GM12873 (cell line): Measurements from ENCODE around the gene PACSIN1.

Experiments
- TF ChIP-seq, protein P1 (sequence below): IDR thresholded peaks from 2 replicates; pipeline ENCODE4 v1.5.1; 2012; ENCODE audit warnings: low read depth, mild to moderate bottlenecking, moderate library complexity, low read length, control low read depth; ENCODE audit not compliant: insufficient read depth; ENCODE audit errors: missing control alignments

PACSIN1 gene

DNA sequence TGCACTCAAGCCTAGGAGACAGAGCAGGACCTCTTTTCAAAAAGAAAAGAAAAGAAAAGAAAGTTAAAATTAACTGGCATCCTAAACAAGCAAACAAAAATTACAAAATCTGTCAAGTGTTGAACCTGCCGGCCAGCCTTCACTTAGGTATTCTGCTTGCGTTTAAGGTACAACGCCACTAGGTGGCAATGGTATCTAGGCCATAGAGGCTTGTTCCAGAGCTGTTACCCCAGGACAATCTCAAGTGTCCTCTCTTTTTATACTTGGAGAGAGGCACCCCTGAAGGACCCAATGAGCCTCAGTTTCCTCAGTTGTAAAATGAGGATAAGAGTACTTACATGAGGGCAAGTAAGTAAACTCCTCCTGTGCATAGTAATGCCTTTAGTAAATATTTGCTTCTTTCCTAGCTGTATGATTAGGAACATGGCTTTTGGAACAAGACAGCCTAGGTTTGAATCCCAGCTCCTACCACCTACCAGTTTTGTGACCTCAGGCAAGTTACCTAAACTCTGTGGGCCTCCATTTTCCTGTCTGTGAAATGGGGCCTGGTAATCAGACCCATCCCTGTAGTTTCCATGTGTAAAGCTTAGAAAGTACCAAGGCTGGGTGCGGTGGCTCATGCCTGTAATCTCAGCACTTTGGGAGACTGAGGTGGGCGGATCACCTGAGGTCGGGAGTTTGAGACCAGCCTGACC is 5.8 kb upstream of the PACSIN1 start:
- TF ChIP-seq, protein P1, sequence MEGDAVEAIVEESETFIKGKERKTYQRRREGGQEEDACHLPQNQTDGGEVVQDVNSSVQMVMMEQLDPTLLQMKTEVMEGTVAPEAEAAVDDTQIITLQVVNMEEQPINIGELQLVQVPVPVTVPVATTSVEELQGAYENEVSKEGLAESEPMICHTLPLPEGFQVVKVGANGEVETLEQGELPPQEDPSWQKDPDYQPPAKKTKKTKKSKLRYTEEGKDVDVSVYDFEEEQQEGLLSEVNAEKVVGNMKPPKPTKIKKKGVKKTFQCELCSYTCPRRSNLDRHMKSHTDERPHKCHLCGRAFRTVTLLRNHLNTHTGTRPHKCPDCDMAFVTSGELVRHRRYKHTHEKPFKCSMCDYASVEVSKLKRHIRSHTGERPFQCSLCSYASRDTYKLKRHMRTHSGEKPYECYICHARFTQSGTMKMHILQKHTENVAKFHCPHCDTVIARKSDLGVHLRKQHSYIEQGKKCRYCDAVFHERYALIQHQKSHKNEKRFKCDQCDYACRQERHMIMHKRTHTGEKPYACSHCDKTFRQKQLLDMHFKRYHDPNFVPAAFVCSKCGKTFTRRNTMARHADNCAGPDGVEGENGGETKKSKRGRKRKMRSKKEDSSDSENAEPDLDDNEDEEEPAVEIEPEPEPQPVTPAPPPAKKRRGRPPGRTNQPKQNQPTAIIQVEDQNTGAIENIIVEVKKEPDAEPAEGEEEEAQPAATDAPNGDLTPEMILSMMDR: peak; percentile 85

DNA sequence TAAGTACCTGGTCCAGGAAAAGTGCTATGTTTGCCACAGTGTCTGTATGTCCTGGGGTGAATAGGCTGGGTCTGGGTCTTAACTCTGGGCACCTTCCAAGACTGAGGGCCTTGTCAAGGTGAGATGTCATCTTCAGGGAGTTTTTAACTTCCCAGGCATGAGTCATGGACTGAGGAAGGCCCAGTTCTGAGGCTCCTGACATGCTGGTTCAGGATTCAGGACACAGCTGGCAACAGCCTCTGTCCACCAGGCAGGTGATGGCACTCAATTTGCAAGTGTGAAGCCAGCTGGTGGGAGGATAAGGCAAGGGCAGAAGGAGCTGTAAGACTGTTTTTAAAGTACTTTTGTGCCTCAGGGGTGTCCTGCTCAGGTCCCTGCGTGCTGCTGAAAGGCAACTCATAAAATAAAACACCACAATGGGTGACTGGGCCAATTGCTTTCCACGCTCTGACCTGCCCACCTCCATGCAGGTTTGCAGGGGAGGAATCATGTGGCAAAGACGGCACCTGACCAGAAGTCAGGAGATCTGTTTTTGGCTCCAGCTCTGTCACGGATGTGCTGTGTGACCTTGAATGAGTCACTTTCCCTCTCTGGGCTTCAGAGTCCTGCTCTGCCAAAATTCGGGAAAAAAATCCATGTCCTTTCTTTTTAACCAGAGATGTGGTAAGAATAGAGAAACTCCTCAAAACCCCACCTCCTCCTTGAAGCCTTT is 4.9 kb upstream of the PACSIN1 start:
- TF ChIP-seq, protein P1: no peak

DNA sequence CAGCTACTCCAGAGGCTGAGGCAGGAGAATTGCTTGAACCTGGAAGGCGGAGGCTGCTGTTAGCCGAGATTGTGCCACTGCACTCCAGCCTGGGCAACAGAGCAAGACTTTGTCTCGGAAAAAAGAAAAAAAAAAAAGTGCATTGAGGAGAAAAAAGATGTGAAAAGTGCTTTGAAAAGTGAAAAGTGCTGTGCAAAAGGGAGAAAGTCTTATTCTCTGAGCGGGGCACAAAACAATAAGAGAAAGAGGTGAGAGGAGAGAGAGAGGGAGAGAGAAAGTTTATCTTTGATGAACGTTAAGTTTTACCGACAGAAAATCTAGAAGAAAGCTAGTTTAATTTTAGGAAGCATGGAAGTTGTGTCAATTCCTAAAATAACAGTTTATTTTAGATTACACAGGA is 3.9 kb upstream of the PACSIN1 start:
- TF ChIP-seq, protein P1: no peak

DNA sequence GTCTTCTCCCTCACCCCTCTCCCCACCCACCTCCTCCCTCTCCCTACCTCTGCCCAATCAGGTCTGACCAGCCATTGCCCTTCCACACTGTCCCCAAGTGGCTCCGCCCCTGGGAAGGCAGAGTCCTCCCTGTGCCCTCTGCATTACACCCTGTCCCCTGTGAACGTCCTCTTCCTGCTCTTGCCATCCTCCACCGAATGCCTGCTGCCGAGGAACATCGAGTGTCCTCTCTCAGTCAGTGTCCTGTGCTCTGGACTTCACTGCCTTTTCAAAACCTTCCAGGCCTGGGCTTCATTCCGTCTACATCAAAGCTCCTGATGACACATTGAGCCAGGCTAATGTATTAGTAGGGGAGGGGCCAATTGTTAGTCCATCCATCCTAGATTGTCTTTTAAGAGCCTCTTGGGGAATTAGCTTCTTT is 3.3 kb upstream of the PACSIN1 start:
- TF ChIP-seq, protein P1: no peak

DNA sequence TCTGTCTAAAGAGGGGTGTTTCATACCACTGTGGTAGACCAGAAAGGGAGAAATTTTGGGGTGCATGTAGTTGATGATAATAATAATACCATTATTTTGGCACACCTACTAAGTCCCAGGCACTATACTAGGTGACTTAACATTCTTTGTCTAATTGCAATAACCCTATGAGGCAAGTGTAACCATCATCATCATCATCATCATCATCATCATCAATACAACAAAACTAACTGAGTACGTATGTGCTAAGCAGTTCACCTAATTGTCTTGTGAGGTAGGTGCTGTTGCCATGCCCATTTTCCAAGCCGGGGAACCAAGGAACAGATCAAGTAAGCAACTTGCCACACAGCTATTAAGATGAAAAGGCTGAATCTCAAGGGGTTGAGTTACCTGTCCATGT is 2.6 kb upstream of the PACSIN1 start:
- TF ChIP-seq, protein P1: no peak

DNA sequence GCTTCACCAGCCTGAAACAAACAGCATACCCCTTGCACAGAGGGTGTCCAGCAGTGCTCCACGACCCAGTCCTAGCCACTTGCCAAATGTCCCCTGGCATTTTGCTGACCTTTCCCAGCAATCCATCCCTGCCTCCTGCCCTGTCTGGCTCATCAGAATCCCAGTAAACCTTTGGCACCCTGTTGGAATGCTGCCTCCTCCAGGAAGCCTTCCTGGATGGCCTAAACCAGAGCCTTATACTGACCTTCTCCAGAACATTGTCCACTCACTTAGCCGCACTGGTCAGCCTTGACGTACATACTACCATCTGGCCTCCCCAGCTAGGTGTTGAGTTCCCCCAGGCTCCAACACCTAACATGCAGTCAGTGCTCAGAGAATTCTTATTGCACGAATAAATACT is 2.0 kb upstream of the PACSIN1 start:
- TF ChIP-seq, protein P1: no peak

DNA sequence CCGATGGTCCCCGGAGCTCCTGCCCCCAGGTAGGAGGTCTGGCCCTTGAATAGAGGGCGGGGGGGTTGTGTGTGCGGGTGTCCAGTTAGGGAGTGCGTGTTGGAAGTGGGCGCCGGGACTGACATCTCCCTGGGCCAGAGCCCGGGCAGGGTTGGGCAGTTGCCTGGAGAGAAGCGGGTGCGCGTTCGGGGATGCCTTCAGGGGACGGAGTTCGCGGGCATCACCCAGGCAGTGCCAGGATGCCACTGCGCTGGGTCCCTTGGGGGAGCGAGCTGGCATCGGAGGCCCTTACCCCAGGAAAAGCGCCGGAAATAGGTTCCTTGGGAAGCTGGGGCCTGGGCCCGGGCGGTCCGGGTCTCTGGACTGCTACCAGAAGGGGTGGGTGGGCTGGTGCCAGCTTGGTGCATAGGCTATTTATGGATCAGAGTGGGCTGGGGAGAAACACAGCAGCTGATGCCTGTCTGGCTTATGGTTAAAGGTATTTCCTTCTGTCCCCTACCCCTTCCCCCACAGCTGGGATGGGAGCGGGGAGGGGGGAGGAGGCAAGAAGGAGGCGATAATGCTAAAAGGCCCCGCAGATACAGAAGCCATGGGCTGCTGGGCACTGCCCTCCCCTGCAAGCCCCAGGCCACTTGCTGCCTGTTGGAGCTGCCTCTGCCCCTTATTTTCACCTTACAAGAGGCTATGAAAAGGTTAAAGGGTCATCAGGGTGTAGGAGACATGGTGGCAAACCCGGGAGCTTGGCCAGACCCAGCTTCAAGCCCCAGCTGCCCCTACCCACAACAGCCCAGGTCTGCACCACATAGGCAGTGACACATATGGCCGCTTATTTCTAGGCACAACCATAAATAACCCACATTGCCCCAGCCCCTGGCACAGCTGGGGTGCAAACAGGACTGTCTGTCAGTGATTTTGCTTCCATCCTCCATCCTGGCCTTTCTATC is 638 bp downstream of the PACSIN1 start:
- TF ChIP-seq, protein P1: no peak
